Measurements from ENCODE around the gene CLASP2.
A peak's percentile ranks its signal among the peaks of the same experiment; 100 is the strongest.
"Not testable (repeated sequence)": the region's sequence is repeated elsewhere in the genome, so short reads cannot be mapped to it uniquely, and the experiment has no call there.

CLASP2 gene

GRCh38 chr3:33717866-33718594 lies at the start of gene CLASP2:
Gene CLASP2, minus strand, starts transcription at chr3:33718254. Its CDS starts 252 bp downstream, at chr3:33718002.
- peak; percentile 49 to 76 (median 62) for DNase-seq

DNA sequence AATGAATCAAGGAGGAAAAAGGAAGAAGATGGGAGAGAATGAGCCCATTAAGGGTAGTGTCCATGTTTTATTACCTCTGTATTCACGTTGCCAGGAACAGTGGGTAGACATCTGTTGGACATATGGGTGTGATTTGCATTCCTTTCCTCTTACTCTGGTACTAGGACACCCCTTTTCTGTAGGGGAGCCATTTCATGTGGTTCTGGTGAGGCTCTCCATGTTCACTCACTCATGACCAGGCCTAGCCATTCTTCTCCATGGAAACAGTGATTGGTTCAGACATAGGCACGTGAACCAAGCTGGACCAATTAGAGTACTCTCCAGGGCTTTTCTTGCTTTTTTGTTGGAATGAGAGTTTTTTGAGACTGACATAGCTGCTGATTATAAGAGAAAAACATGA lies 40.8 kb upstream of the CLASP2 start:
- DNase-seq: no peak

DNA sequence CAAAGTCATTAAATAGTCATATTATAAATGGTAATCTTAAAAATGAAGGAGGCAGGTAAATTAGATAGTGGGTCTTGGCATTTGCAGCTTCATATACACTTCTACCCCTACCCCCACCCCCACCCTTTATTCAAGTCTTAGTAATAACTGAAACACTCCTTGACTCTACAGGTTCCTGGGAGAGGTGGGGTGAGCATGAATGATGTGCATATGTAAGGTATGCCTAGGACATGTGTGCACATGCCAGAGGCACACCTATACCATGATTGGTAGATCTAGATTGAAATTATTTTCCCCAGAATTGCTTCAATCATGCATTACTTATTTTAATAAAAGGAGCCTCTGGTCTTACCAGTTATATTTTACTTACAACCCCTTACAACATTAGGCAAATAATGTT lies 40.2 kb upstream of the CLASP2 start:
- DNase-seq: no peak

DNA sequence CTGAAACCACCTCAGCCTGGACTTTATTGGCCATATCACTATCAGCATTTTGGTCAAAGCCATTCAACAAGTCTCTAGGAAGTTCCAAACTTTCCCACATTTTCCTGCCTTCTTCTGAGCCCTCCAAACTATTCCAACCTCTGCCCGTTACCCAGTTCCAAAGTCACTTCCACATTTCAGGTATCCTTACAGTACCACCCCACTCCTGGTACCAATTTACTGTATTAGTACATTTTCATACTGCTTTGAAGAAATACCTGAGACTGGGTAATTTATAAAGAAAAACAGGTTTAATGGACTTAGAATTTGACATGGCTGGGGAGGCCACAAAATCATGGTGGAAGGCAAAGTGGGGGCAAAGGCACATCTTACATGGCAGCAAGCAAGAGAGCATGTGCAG lies 36.3 kb upstream of the CLASP2 start:
- DNase-seq: not testable (repeated sequence)

- no peak for DNase-seq
Measured at GRCh38 chr3:33751336-33751735, 33.3 kb upstream of the CLASP2 start.

- no peak for DNase-seq
Measured at GRCh38 chr3:33750211-33750548, 32.1 kb upstream of the CLASP2 start.

DNA sequence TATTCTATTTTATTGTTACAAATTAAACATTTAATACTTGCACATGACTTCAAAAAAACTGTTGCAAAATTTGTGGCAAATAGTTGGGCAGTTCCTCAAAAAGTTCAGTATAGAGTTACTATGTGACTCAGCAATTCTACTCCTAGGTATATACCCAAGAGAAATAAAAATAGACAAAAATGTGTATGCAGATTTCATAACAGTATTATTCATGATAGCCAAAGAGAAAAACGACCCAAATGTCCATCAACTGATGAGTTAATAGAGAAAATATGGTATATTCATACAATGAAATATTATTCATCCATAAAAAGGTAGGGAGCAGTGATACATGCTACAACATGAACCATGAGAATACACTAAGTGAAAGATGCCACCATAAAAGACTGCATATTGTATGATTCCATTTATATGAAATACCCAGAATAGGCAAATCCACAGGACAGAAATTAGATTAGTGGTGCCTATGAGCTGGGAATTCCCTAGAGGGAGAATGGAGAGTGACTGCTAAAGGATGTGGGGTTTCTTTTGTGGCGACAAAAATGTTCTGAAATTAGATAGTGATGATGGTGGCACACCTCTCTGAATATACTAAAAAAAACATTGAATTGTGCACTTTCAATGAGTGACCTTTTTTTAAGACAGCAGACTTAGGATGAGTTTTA lies 31.6 kb upstream of the CLASP2 start:
- no peak for DNase-seq

GRCh38 chr3:33746416-33747116 lies 28.5 kb upstream of the CLASP2 start:
- no peak for DNase-seq

DNA sequence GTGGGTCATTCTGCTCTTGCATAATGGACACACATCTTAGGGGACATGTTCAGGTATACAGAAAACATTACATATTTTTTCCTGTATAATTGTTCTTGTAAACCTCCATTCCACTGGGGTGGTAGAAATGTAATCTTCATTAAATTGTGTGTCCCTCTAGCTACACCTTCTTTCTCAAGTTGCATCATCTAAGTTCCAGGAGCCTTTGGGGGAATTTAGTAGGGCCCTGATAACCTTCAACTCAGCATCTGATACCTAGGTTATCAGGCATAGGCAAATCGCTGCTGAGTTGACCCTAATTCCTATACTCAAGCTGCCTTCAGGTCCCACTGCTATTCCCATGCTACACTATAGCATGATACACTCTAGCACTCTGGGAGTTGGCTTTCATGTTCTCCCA lies 19.1 kb upstream of the CLASP2 start:
- no peak for DNase-seq

- DNase-seq: no peak
Measured at GRCh38 chr3:33732394-33732793, 14.3 kb upstream of the CLASP2 start.

DNA sequence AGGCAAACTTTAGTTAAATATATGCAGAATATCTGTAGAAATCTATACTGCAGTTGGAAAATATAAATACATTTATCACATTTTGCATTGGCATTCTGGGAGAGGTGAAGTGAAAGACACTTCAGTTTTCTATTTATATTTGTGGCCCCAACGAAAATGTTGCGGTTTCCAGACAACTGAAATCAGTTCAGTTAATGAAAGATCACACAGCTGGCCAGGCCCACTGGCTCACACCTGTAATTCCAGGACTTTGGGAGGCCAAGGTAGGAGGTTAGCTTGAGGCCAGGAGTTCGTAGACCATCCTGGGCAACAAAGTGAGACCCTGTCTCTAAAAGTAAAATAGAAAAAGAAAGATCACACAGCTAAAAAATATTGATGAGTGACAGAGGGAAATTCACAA lies 11.9 kb upstream of the CLASP2 start:
- DNase-seq: no peak

GRCh38 chr3:33724256-33724655 lies 6.2 kb upstream of the CLASP2 start:
- DNase-seq: no peak

- DNase-seq: no peak
Measured at GRCh38 chr3:33722626-33723370, 4.7 kb upstream of the CLASP2 start.

- DNase-seq: no peak
Measured at GRCh38 chr3:33722191-33722590, 4.1 kb upstream of the CLASP2 start.

DNA sequence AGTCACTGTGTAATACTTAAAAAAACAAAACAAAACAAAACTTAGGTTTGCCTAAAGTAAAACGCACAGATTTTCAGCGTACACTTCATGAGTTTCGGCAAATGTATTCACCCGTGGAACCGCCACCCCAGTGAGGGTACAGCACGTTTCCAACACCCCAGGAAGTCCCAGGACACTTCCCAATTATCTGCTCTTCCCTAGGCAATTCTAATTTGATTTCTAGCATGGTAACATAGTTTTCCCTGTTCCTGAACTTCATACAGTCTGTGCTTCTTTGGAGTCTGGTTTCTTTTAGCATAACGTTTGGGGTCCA lies 497 bp upstream of the CLASP2 start:
- no peak for DNase-seq

DNA sequence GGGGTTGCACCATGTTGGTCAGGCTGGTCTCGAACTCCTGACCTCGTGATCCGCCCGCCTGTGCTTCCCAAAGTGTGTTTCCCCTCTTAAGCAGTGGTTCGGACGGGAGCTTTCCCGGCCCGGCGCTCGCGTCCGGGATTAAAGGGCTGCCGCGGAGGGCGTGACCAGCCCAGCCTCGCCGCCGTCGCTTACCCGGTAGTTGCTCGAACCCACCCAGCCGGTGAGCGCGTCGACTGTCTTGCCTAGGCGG lies 513 bp downstream of the CLASP2 start:
- DNase-seq: peak in 2 of 4 experiments; percentile 15 to 39

- DNase-seq: no peak
Measured at GRCh38 chr3:33716227-33716626, 1.8 kb downstream of the CLASP2 start.

GRCh38 chr3:33711100-33711499 lies 7.0 kb downstream of the CLASP2 start:
- DNase-seq: no peak

GRCh38 chr3:33706056-33706455 lies 12.0 kb downstream of the CLASP2 start:
- no peak for DNase-seq

DNA sequence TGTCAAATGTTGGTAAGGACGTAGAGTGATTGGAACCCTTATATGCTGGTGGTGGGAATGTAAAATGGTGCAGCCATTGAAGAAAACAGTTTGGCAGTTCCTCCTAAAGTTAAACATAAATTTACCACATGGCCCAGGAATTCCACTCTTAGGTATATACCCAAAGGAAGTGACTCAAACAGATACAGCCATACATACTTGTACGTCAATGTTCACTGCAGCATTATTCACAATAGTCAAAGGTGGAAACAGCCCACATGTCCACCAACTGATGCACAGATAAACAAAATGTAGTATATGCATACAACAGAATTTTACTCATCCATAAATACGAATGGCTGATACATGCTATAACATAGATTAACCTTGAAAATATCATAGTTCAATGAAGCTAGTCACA lies 13.2 kb downstream of the CLASP2 start:
- DNase-seq: no peak

GRCh38 chr3:33699275-33699674 lies 18.8 kb downstream of the CLASP2 start:
- DNase-seq: no peak

DNA sequence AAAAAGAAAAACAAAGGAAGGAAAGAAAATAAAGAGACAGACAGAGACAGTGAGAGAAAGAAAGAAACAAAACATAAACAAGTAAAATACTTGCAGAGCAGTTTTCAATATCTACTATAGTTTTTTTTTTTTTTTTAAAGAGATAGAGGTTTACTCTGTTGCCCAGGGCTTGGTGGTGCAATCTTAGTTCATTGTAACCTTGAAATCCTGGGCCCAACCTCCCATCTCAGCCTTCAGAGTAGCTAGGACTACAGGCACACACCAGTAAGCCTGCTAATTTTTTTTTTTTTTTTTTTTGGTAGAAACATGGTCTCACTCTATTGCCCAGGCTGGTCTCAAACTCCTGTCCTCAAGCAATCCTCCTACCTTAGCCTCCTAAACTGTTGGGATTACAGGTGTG lies 23.1 kb downstream of the CLASP2 start:
- DNase-seq: no peak

- no peak for DNase-seq
Measured at GRCh38 chr3:33690341-33690740, 27.7 kb downstream of the CLASP2 start.

- DNase-seq: no peak
Measured at GRCh38 chr3:33687406-33688010, 30.5 kb downstream of the CLASP2 start.
